Measurements from ENCODE around the gene SNX1.
"Not testable (repeated sequence)": the region's sequence is repeated elsewhere in the genome, so short reads cannot be mapped to it uniquely, and the experiment has no call there.

GRCh38 chr15:64120322-64120721 lies 24.5 kb downstream of the SNX1 start:
- not testable (repeated sequence) for TF ChIP-seq CTCF (optimal IDR thresholded peaks at IDR 0.05 in 1 of 3, IDR thresholded peaks at IDR 0.05 in 1 of 3, conservative IDR thresholded peaks at IDR 0.05 in 1 of 3; ENCODE audit: extremely low read depth in 1 of 3, insufficient read depth in 2 of 3, low read length in 3 of 3); EZH2 (IDR thresholded peaks at IDR 0.05; ENCODE audit: low read length)

Data from keratinocyte (primary cell).